Lower lobe of right lung (tissue), 2 donors: ENCODE data around the gene SEH1L. TPM values are rescaled to one million over a fixed set of nuclear protein-coding genes. Genes with fewer than 3 reads are reported as not detected.
A peak's percentile ranks its signal among the peaks of the same experiment; 100 is the strongest.
"Not testable (repeated sequence)": the region's sequence is repeated elsewhere in the genome, so short reads cannot be mapped to it uniquely, and the experiment has no call there.

Experiments used
- ATAC-seq, 2 donors: fragments of 200-7000 bp; cut with Tn5 transposase; one replicate each; pipeline ENCODE4 v1.9.1; 2020 to 2022; ENCODE audit warnings: mild to moderate bottlenecking in 2 of 2, moderate library complexity in 2 of 2
- DNase-seq: peaks from one replicate; pipeline ENCODE4 v3.0.0-alpha.2; 2020
- H3K27ac ChIP-seq: fragments of 200-600 bp; one replicate; pipeline ENCODE4 v1.8.0; 2022
- H3K27me3 ChIP-seq: fragments of 200-600 bp; one replicate; pipeline ENCODE4 v1.8.0; 2022; ENCODE audit warnings: low read depth
- H3K36me3 ChIP-seq: fragments of 200-600 bp; one replicate; pipeline ENCODE4 v1.8.0; 2022; ENCODE audit warnings: mild to moderate bottlenecking
- H3K4me1 ChIP-seq: fragments of 200-600 bp; one replicate; pipeline ENCODE4 v1.8.0; 2022
- H3K4me3 ChIP-seq: fragments of 200-600 bp; one replicate; pipeline ENCODE4 v1.8.0; 2022; ENCODE audit warnings: mild to moderate bottlenecking
- H3K9me3 ChIP-seq: fragments of 200-600 bp; one replicate; pipeline ENCODE4 v1.8.0; 2022
- CTCF ChIP-seq: fragments of 200-600 bp; IDR thresholded peaks from one replicate; pipeline ENCODE4 v1.8.0; 2022; ENCODE audit warnings: antibody characterized with exemption, mild to moderate bottlenecking
- intact Hi-C: fragments of 100-400 bp; cut with DNase I; formaldehyde crosslinking; loops from one replicate; pipeline ENCODE4 v1.11.0; 2022
- total RNA-seq: library from RNA; stranded (reverse); fragmentation: NEBNext Ultra II Directional; extraction: Animal tissue kit (Norgen Biotek cat#: 25700); gene quantifications from one replicate; pipeline ENCODE4 v1.2.1, GENCODE V29; 2021
- donor health status: DM: no; HTN: yes; CAD: no; lungs with severe emphysema.

SEH1L gene
- total RNA-seq, 1 donor from 2014 or later: 34.8 TPM

- no peaks in the 10 kb centered on the region for H3K27me3 ChIP-seq
- H3K4me1 ChIP-seq: peaks cover 13% of the 10 kb centered on the region
- no peak for TF ChIP-seq CTCF
- H3K4me3 ChIP-seq: no peak overlapping the region
- intact Hi-C loops: no loop called here
- H3K9me3 ChIP-seq: no peaks in the 10 kb centered on the region
- no peak overlapping the region for H3K27ac ChIP-seq
- no peak for ATAC-seq
- H3K36me3 ChIP-seq: peaks cover 12% of the 10 kb centered on the region
- no peak for DNase-seq
These were observed 48.2 kb downstream of the SEH1L start for GRCh38 chr18:12995952-12996477.

- no peaks in the 10 kb centered on the region for H3K27me3 ChIP-seq
These were observed 49.0 kb downstream of the SEH1L start for GRCh38 chr18:12996661-12997292.

GRCh38 chr18:12997330-12997729 lies 49.5 kb downstream of the SEH1L start:
- H3K4me1 ChIP-seq, ATAC-seq, H3K9me3 ChIP-seq, H3K27me3 ChIP-seq, H3K27ac ChIP-seq, DNase-seq, intact Hi-C loops, H3K4me3 ChIP-seq: not testable (repeated sequence)
- peaks cover 25% of the 10 kb centered on the region for H3K36me3 ChIP-seq

More at GRCh38 chr18:12996661-12997292, 49.0 kb downstream of the SEH1L start:
- intact Hi-C loops: no loop called here
- Histone ChIP-seq H3K9me3 (no peaks in the 10 kb centered on the region), H3K4me1 (peaks cover 13% of the 10 kb centered on the region), H3K4me3 (no peak overlapping the region), H3K36me3 (peaks cover 19% of the 10 kb centered on the region), H3K27ac (no peak overlapping the region)
- DNase-seq (no peak), ATAC-seq (no peak)
- no peak for TF ChIP-seq CTCF

DNA sequence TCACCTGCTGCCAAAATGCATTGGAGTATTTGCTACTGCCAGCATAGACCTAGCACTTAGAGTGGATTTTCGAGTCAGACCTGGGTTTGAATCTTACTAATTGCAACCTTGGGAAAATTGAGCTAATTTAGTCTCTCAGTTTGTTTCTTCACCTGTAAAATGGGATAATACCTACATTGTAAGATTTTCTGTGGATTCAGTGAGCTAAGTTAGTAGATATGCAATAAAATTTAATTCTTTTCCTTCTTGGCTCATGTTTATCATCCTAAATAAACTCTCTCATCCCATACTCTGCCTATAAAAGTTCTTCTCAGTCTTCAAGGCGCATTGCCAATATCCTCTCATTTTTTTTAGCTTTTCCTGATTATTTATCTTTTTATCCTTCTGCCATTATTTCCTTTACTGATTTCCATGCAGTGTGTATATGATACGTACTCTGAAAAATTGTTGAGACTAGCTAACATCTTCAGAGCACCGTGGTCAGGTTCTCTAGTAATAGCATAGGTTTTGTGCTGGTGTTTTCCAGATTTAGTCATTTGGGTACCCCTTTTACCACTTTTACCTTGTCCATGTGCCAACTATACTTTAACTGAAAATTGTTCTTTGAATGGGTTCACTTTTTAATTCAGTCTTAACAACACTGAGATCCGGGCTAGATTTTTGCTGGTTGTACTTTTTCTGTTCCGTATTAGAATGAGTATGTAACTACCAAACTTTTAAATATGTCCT lies 50.7 kb downstream of the SEH1L start:
- DNase-seq: no peak
- no peaks in the 10 kb centered on the region for H3K27me3 ChIP-seq
- no peaks in the 10 kb centered on the region for H3K4me1 ChIP-seq
- no peak for TF ChIP-seq CTCF
- no peak overlapping the region for H3K4me3 ChIP-seq
- H3K9me3 ChIP-seq: no peaks in the 10 kb centered on the region
- intact Hi-C loops: no loop called here
- ATAC-seq: no peak
- H3K36me3 ChIP-seq: peaks cover 32% of the 10 kb centered on the region
- no peak overlapping the region for H3K27ac ChIP-seq

GRCh38 chr18:13003466-13003896 lies 55.7 kb downstream of the SEH1L start:
- intact Hi-C loops: no loop called here
- ATAC-seq: peak; percentile 51 to 64
- Histone ChIP-seq H3K36me3 (peaks cover 47% of the 10 kb centered on the region), H3K27me3 (no peaks in the 10 kb centered on the region), H3K4me3 (no peak overlapping the region), H3K4me1 (no peaks in the 10 kb centered on the region), H3K27ac (no peak overlapping the region), H3K9me3 (no peaks in the 10 kb centered on the region)
- no peak for DNase-seq
- peak; percentile 26 for TF ChIP-seq CTCF

- no peak for ATAC-seq
- no peak for DNase-seq
- Histone ChIP-seq H3K36me3 (peaks cover 56% of the 10 kb centered on the region), H3K27me3 (no peaks in the 10 kb centered on the region), H3K9me3 (no peaks in the 10 kb centered on the region), H3K4me3 (no peak overlapping the region), H3K27ac (no peak overlapping the region), H3K4me1 (no peaks in the 10 kb centered on the region)
- no peak for TF ChIP-seq CTCF
- intact Hi-C loops: no loop called here
These were observed 56.6 kb downstream of the SEH1L start for GRCh38 chr18:13004396-13004795.
